ENCODE results near the gene GGT1.
"Not testable (repeated sequence)": the region's sequence is repeated elsewhere in the genome, so short reads cannot be mapped to it uniquely, and the experiment has no call there.

DNA sequence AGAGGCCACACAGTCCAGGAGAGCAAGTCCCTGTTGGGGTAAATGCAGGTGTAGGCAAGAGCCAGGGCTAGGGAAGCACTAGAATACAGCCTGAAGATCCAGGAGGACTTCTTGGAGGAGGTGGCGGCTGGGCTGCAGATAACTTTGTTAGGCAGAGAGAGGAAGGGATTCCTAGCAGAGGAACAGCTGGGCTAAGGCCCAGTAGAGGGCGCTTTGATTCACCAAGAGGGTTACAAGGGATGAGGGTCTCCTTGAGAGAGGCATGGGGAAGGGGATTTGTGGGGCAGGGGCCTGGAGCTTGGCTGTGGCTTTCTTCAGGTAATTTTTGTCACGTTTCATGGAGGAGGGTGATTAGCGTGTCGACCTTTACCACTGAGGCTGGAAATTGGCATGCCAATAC, 18.3 kb downstream of the GGT1 start:
- TF ChIP-seq ZNF331 (CRISPR knock-in tag; IDR thresholded peaks at IDR 0.05; ENCODE audit: low read depth); NANOG (IDR thresholded peaks at IDR 0.05; ENCODE audit: borderline replicate concordance); POLR2AphosphoS5 (IDR thresholded peaks at IDR 0.05; ENCODE audit: low read depth); EZH2phosphoT487 (IDR thresholded peaks at IDR 0.05; ENCODE audit: unreplicated experiment); EZH2 (IDR thresholded peaks at IDR 0.05; ENCODE audit: low read depth, unreplicated experiment); CREB1 (CRISPR knock-in tag; IDR thresholded peaks at IDR 0.05; ENCODE audit: low read depth); JUNB (IDR thresholded peaks at IDR 0.05; ENCODE audit: unreplicated experiment); ZNF114 (CRISPR knock-in tag; IDR thresholded peaks at IDR 0.05); STAT1 (IDR thresholded peaks at IDR 0.05; ENCODE audit: unreplicated experiment): not testable (repeated sequence)
- TF ChIP-seq, protein P1, sequence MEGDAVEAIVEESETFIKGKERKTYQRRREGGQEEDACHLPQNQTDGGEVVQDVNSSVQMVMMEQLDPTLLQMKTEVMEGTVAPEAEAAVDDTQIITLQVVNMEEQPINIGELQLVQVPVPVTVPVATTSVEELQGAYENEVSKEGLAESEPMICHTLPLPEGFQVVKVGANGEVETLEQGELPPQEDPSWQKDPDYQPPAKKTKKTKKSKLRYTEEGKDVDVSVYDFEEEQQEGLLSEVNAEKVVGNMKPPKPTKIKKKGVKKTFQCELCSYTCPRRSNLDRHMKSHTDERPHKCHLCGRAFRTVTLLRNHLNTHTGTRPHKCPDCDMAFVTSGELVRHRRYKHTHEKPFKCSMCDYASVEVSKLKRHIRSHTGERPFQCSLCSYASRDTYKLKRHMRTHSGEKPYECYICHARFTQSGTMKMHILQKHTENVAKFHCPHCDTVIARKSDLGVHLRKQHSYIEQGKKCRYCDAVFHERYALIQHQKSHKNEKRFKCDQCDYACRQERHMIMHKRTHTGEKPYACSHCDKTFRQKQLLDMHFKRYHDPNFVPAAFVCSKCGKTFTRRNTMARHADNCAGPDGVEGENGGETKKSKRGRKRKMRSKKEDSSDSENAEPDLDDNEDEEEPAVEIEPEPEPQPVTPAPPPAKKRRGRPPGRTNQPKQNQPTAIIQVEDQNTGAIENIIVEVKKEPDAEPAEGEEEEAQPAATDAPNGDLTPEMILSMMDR (conservative IDR thresholded peaks at IDR 0.05; ENCODE audit: low read depth in 2 of 2), result not testable (repeated sequence)
- TF ChIP-seq, protein P2, sequence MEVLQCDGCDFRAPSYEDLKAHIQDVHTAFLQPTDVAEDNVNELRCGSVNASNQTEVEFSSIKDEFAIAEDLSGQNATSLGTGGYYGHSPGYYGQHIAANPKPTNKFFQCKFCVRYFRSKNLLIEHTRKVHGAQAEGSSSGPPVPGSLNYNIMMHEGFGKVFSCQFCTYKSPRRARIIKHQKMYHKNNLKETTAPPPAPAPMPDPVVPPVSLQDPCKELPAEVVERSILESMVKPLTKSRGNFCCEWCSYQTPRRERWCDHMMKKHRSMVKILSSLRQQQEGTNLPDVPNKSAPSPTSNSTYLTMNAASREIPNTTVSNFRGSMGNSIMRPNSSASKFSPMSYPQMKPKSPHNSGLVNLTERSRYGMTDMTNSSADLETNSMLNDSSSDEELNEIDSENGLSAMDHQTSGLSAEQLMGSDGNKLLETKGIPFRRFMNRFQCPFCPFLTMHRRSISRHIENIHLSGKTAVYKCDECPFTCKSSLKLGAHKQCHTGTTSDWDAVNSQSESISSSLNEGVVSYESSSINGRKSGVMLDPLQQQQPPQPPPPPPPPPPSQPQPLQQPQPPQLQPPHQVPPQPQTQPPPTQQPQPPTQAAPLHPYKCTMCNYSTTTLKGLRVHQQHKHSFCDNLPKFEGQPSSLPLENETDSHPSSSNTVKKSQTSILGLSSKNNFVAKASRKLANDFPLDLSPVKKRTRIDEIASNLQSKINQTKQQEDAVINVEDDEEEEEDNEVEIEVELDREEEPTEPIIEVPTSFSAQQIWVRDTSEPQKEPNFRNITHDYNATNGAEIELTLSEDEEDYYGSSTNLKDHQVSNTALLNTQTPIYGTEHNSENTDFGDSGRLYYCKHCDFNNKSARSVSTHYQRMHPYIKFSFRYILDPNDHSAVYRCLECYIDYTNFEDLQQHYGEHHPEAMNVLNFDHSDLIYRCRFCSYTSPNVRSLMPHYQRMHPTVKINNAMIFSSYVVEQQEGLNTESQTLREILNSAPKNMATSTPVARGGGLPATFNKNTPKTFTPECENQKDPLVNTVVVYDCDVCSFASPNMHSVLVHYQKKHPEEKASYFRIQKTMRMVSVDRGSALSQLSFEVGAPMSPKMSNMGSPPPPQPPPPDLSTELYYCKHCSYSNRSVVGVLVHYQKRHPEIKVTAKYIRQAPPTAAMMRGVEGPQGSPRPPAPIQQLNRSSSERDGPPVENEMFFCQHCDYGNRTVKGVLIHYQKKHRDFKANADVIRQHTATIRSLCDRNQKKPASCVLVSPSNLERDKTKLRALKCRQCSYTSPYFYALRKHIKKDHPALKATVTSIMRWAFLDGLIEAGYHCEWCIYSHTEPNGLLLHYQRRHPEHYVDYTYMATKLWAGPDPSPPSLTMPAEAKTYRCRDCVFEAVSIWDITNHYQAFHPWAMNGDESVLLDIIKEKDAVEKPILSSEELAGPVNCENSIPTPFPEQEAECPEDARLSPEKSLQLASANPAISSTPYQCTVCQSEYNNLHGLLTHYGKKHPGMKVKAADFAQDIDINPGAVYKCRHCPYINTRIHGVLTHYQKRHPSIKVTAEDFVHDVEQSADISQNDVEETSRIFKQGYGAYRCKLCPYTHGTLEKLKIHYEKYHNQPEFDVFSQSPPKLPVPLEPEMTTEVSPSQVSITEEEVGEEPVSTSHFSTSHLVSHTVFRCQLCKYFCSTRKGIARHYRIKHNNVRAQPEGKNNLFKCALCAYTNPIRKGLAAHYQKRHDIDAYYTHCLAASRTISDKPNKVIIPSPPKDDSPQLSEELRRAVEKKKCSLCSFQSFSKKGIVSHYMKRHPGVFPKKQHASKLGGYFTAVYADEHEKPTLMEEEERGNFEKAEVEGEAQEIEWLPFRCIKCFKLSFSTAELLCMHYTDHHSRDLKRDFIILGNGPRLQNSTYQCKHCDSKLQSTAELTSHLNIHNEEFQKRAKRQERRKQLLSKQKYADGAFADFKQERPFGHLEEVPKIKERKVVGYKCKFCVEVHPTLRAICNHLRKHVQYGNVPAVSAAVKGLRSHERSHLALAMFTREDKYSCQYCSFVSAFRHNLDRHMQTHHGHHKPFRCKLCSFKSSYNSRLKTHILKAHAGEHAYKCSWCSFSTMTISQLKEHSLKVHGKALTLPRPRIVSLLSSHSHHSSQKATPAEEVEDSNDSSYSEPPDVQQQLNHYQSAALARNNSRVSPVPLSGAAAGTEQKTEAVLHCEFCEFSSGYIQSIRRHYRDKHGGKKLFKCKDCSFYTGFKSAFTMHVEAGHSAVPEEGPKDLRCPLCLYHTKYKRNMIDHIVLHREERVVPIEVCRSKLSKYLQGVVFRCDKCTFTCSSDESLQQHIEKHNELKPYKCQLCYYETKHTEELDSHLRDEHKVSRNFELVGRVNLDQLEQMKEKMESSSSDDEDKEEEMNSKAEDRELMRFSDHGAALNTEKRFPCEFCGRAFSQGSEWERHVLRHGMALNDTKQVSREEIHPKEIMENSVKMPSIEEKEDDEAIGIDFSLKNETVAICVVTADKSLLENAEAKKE (CRISPR knock-in tag; IDR thresholded peaks at IDR 0.05), result not testable (repeated sequence)
- TF ChIP-seq, protein P3, sequence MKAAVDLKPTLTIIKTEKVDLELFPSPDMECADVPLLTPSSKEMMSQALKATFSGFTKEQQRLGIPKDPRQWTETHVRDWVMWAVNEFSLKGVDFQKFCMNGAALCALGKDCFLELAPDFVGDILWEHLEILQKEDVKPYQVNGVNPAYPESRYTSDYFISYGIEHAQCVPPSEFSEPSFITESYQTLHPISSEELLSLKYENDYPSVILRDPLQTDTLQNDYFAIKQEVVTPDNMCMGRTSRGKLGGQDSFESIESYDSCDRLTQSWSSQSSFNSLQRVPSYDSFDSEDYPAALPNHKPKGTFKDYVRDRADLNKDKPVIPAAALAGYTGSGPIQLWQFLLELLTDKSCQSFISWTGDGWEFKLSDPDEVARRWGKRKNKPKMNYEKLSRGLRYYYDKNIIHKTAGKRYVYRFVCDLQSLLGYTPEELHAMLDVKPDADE (IDR thresholded peaks at IDR 0.05), result not testable (repeated sequence)
- TF ChIP-seq, protein P4, sequence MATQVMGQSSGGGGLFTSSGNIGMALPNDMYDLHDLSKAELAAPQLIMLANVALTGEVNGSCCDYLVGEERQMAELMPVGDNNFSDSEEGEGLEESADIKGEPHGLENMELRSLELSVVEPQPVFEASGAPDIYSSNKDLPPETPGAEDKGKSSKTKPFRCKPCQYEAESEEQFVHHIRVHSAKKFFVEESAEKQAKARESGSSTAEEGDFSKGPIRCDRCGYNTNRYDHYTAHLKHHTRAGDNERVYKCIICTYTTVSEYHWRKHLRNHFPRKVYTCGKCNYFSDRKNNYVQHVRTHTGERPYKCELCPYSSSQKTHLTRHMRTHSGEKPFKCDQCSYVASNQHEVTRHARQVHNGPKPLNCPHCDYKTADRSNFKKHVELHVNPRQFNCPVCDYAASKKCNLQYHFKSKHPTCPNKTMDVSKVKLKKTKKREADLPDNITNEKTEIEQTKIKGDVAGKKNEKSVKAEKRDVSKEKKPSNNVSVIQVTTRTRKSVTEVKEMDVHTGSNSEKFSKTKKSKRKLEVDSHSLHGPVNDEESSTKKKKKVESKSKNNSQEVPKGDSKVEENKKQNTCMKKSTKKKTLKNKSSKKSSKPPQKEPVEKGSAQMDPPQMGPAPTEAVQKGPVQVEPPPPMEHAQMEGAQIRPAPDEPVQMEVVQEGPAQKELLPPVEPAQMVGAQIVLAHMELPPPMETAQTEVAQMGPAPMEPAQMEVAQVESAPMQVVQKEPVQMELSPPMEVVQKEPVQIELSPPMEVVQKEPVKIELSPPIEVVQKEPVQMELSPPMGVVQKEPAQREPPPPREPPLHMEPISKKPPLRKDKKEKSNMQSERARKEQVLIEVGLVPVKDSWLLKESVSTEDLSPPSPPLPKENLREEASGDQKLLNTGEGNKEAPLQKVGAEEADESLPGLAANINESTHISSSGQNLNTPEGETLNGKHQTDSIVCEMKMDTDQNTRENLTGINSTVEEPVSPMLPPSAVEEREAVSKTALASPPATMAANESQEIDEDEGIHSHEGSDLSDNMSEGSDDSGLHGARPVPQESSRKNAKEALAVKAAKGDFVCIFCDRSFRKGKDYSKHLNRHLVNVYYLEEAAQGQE (IDR thresholded peaks at IDR 0.05; ENCODE audit: unreplicated experiment), result not testable (repeated sequence)
